Islet of Langerhans (tissue), 1 donor: Measurements from ENCODE around the gene COPA.
"Not testable (repeated sequence)": the region's sequence is repeated elsewhere in the genome, so short reads cannot be mapped to it uniquely, and the experiment has no call there.

ENCODE experiments used
- FAIRE-seq: peaks from one replicate; lab custom pipeline; 2011; peaks lifted over from hg19 to GRCh38; lab: Jason Lieb, UNC

The COPA gene

DNA sequence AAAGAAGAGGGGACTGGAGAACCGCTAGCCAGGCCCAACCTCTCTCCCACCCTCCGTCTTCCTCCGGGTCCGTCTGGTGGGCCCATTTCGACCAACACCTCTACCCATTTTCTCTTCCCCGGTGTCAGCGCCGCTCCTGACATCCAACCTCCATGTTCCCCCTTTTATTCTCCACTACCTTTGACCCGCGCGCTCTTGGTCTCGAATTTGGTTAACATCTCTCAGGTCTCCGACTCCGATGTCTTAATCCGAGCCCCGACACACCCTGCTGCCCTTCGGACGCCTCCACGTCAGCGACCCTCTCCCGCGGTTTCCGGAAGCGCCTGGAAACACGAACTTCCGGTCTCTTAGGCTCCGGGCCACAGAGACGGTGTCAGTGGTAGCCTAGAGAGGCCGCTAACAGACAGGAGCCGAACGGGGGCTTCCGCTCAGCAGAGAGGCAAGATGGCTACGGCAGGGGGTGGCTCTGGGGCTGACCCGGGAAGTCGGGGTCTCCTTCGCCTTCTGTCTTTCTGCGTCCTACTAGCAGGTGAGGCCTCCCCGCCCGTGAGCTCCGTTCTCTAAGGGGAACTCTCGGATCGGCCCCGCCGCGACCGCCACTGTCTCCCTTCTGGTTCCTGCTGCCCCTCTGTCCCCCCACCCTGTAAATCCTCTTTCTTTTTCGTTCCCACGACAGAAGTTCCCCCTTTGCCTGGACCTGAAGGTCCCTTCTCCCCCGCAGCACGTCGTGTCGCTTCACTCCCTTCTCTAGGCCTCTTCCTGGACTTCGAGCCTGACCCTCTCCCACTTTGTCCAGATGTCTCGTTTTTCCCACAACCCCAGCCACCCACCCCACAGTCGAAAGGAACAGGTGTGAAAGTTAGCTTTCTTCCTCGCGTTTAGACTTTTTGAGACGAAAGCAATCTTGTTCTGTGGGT lies at the start of gene COPA, which contains the start of gene NCSTN:
TSS of gene COPA (minus strand) at position 298 of the 917 bp plus-strand sequence. CDS start at position 218, 80 bp downstream.
TSS of gene NCSTN (plus strand) at position 431 of the 917 bp plus-strand sequence. CDS start at position 445, 14 bp downstream.
- FAIRE-seq = no peak

DNA sequence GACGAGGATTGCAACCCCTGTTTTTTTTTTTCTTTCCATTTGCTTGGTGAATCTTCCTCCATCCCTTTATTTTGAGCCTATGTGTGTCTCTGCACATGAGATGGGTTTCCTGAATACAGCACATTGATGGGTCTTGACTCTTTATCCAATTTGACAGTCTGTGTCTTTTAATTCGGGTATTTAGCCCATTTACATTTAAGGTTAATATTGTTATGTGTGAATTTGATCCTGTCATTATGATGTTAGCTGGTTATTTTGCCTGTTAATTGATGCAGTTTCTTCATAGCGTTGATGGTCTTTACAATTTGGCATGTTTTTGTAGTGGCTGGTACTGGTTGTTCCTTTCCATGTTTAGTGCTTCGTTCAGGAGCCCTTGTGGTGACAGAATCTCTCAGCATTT lies 45.4 kb upstream of the COPA start:
- not testable (repeated sequence) for FAIRE-seq

DNA sequence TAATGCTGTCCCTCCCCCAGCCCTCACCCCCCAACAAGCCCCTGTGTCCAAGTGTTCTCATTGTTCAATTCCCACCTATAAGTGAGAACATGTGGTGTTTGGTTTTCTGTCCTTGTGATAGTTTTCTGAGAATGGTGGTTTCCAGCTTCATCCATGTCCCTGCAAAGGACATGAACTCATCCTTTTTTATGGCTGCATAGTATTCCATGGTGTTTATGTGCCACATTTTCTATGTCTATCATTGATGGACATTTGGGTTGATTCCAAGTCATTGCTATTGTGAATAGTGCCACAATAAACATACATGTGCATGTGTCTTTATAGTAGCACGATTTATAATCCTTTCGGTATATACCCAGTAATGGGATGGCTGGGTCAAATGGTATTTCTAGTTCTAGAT lies 41.8 kb upstream of the COPA start:
- FAIRE-seq = not testable (repeated sequence)

DNA sequence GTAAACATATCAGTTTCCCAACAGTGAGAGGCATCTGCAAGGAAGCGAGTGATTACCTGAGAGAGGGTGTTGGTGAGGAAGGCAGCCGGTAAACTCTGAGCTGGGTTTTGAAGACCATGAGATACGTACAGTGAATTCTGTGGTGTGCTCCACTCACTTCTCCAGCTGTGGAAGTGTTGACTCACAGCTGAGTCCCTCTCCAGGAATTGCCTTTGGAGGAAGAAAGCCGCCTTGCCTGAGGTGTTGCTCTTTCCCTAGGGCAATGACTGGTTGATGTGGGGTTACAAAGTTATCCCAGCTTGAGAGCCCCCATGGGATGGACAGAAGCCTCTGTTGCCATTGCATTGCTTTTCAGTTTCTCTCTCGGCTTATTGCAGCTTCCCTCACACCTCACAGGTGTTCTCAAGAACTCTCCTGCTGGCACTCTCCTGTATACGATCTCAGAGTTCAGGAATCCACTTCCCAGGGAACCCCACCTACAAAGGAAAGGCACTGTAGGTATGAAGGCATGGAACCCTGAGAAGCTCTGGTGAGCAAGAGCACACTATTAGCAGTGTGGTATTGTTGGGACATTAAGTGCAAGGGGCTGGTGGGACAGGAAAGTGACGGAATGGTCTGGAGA lies 34.6 kb upstream of the COPA start:
- no peak for FAIRE-seq

DNA sequence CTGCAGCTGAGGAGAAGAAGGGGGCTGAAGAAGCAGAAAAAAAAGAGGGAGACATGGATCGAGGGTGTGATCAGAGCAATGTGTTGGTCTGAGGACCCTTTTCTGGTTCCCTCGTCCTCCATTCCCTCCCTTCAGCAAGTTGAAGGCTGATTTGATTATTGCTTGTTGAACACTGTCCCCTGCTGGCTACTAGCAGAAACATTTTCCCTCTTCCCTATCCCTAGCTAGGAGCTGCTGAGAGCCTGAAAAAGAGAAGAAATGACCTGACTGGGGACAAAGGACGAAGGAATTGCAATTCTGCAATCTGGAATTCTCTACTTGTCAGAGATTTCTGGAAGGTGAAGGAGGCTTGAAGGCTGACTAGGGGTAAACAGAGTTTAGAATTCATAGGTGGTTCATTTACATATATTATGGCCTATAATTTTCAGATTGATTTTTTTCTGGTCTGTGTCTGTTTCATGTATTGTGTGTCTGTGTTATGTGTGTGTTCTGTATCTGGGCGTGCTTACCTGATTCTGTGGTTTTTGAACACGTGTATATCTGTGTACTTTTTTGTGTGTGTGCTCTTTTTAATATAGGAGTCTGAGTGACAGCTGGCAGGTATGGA lies 33.6 kb upstream of the COPA start:
- FAIRE-seq = peak; percentile 90

DNA sequence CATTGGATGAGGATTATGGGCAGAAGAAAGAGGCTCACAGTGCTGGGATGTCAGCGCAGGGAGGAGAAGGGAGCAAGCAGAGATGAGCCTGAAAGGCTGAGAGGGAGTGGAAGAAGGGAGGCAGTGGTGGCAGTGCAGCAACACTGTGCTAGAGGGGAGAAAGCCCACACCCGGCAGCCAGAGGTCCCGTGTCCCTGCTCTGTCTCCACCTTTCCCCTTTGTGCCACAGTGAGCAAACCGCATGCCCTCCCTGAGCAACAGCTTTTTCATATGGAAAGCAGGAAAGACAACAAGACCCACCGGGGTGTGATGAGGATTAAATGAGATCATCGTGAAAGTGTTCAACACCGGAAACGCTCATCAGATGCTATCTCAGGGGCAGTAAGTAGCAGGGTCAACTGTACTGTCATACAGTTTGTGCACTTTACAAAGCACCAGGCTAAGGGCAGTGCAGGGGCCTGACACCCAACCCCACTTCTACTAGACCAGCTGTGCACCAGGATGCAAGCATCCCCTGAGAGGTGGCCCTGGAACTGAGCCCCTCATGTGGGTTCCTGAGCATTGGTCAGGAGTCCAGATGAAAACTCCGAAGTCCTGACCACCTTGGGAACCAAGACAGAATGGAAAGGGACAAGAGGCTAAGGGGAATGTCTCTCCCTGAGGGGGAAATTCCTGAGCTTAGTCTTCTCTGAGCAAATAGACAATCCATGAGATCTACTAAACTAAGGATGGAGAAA lies 32.9 kb upstream of the COPA start:
- no peak for FAIRE-seq

DNA sequence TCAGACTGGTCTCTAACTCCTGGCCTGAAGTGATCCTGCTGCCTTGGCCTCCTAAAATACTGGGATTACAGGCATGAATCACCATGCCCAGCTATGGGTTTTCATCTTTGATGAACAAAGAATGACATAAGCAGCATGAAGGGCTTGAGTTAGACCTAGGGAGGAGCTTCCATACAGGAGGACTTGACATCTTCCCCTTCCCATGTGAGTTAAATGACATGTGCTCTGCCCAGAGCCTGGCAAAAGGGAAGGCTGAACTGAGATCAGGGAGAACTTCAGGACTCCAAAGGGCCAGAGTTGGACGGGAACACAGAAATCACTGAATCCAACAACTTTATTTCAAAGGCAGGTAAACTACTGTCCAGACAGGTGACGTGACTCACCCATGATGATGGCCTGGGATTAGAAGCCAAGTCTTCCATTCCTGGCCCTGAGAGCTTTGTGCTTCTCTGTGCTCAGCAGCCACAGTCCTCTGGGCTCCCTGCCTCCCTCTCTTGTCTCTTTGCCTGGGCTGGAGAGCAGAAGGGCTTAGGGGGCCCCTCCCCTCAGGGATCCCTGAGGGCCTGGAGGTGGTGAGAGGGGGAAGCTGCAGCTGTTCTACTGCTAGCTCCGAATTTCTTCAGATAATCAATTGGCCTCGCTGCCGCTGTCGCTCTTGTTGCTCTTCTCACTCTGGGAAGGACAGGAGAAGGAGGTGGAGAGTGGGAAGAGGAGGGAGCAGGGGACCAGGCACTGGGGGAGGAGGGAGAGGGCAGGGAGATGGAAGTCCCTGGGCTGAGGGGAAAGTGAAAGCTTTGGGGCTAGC lies 31.5 kb upstream of the COPA start:
- no peak for FAIRE-seq

DNA sequence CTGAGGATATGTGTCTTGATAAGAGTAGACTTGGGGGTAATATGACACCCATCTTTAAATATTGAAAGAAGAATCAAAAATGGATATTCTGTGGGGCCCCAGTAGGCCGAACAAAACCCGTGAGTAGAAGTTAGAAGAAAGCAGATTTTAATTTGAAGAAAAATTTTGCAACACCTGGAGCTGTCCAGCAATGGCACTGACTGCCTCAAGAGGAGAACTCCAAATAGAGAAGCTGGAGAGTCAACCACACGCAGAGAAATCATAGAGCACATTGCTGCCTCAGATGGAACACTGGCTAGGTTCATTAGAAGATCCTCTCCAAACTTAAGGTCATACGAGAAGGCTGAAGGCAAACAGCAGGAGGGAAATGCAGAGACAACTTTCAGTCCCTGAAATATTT lies 30.6 kb upstream of the COPA start:
- FAIRE-seq = no peak

DNA sequence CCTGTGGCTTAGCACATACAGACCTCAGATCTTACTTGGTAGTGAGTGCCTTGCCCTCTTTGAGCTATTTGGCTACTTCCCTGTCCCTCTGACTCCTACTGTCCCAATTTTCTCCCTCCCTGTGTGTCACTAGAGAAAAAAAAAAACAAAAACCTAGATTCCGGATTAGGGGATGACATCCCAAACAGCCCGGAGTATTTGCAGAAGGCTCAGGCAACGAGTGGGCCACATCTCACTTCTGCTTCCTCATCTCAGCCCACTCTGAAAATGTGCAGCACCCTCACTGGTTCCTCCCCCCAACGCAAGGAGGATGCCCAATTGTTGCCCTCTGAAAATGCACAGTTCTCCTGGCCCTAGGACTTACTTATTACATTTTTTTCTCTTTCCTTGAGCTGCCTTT lies 28.7 kb upstream of the COPA start:
- no peak for FAIRE-seq

DNA sequence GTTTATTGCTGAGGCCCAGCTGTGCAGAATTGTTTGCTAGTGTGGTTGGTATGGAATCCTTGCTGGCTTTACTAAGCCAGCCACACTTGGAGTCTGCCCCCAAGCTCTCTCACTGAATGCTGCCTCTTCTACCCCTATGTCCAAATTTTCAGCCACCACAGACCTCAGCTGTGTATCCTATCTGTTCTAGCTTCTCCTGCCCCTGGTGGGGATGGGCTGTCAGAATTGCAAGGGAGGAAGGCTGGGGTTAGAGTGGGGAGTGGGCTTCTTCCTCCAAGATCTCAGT lies 28.2 kb upstream of the COPA start:
- FAIRE-seq = no peak

DNA sequence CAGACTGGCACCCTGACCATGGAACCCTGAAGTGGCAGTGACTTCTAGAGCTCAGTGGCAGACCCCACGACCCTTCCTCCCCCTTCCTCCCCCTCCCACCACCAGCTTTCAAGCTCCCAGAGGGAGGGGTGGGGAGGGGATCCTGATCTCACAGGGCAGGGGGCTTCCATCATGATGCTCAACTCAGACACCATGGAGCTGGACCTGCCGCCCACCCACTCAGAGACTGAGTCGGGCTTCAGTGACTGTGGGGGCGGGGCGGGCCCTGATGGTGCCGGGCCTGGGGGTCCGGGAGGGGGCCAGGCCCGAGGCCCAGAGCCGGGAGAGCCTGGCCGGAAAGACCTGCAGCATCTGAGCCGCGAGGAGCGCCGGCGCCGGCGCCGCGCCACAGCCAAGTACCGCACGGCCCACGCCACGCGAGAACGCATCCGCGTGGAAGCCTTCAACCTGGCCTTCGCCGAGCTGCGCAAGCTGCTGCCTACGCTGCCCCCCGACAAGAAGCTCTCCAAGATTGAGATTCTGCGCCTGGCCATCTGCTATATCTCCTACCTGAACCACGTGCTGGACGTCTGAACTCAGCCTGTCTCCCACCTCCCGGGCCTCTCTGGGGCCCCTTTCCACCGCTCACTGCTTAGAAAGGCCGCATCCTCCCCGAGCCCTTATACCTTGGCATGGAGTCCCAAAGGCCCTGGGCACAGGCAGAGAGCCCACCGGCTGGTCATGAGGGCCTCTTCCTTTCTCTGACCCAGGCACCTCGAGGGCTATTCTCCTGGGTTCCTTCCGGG lies 27.7 kb upstream of the COPA start:
- no peak for FAIRE-seq

DNA sequence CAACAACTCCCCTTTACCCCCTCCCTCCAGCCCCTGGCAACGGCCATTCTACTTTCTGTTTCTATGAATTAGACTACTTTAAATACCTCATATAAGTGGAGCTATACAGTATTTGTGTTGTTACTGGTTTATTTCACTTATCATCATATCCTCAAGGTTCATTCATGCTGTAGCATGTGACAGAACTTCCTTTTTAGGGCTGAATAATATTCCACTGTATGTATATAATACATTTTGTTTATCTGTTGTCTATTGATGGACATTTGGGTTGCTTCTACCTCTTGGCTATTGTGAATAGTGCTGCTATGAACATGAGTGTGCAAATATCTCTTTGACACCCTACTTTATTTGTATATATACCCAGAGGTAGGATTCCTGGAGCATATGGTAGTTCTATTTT lies 26.0 kb upstream of the COPA start:
- no peak for FAIRE-seq

DNA sequence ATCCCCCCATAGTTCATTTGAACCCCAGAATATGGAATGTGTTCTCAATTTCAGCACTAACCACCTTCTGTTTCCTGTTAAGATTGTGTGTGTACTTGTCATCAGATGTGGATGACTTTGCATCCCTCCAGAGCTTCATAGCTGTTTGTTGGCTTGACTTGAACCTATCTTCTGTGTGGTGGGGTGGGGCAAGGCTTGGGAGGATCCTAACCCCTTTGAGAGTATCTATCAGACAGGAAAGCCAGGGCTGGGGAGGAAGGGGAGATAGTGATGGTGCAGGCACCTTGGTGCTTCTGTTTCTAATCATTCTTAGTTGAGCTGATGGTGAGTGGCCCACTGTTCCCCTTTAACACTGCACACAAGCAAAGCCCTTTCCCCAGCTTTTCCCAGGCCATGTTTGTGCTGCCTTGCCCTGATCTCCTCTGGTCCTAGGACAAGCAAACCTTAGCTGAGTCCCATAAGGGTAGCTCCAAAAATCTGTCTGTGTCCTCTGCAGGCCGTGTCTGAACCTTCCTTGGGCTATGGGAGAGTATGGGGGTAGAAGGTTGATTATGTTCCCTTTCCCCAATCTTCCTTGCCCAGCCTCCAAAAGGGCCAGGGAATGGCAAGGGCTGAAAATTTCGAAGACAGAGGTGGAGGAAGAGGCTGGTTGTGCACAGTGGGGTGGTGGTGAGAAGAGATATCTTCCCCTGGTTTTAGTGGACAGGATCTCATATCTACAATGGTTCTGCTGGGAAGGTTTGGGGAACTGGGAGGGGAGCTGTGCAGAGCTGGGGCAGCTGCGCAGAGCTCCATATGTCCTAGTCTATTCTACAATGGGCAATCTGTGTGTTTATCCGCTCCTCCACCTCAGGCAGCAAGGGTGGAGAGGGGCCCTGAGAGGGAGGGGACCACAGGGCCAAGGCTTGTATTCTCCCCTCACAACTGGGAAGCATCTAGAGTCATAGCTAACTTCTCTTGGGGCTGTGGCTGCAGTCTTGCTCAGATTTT lies 25.2 kb upstream of the COPA start:
- no peak for FAIRE-seq

DNA sequence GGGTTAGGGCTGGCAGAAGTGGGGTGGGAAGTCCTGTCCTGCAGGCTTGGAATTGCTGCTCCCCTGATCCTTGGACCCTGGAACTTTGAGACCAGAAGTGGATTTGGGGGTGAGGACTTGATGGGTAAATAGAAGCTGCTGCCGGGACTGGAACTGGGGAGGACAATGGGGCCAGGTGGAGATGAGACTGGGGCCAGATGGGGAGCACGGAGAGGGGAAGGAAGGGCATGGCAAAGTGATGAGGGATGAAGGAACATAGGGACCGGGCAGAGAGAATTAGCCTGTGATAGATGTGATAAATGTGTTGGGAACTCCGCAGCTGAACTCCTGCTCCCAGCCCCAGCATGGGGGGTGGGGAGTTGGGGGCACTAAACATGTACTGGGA lies 24.5 kb upstream of the COPA start:
- no peak for FAIRE-seq

DNA sequence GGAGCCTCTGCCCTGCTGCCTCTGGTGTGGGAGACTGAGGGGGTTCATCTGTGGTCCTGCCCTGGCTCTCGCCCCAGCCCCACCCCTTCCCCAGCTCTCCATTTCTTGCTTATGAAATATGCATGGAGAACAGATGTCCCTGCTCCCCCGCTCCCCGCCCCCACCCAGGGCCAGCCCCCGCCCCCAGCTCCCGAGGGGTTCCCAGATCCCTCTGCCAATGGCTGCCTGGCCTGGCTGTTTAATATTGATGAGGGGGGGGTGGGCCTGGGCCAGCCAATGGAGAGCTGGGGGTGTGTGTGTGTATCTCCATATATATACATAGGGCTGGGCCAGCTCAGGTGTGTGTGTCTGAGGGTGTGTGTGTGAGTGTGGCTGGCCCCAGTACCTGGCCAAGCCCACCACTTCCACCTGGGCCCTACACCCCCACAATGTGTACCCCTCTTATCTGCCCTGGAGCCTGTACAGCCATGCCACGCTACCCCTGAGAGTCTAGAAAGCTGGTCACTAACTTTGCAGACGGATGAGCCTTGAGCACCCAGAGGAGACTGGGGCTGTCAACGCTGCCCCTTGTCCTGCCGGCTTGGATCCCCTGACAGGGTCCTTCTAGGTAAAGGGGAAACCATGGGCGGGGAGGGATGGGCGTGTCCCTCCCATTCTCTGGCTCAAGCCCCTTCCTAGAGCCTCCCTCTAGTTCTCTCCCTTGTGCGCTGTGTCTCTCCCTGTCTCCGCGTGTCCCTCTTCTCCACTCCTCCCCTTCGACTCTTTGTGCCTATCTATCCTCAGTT lies 23.9 kb upstream of the COPA start, which contains the start of gene NHLH1:
TSS of gene NHLH1 (plus strand) at position 341 of the 785 bp plus-strand sequence. CDS start 3,661 bp downstream, outside the sequence.
- FAIRE-seq = no peak

DNA sequence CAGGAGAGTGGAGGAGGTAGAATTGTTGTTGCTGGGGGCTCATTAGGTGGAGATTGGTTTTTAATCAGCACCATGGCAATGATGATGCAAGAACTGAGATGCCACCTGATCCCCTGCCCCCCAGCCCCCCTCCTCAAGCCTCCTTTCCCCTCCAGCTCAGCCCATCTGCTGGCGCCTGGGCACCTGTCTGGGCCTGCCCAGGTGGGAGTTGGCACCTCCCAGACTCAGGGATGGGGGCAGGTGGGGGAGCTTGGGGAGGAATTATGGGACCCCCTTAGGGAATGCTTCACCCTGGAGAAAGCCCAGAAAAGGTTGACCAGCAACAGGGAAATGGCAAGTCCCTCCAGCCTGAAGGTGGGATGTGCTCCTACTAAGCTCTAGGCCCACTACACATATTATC lies 22.3 kb upstream of the COPA start:
- no peak for FAIRE-seq

DNA sequence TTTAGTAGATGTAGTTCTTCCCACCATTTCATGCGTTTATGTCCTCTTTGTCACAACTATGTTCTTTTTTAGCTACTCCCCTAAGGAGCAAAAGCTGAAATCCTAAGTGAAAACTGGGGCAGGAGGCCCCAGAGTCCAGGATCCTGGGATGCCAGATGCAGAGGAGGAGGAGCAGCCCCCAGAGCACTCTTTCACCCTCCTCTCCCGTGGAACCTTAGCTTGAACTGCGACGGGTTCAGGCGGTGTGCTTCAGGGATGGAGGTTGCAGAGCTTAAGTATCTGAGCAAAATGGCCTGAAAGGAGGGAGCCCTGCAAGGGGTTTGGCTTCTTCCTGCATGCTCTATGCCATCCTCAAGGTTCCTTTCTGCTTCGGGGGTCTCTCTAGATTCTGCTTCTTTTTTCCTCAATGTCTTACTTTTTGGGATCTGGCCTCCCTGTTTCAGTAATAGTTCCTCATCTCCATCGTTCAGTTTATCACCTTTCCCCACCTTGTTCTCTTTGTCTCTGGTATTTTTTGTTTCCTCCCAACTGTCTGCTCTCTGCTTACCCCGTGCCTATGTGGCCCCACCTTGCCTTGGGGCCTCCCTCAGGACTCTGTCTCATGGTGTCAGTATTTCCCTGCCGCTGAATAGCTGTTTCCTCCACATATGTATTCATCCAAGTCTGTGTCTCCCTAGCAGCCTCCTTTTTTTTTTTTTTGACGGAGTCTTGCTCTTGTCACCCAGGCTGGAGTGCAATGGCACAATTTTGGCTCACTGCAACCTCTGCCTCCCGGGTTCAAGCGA lies 21.1 kb upstream of the COPA start:
- FAIRE-seq = no peak

DNA sequence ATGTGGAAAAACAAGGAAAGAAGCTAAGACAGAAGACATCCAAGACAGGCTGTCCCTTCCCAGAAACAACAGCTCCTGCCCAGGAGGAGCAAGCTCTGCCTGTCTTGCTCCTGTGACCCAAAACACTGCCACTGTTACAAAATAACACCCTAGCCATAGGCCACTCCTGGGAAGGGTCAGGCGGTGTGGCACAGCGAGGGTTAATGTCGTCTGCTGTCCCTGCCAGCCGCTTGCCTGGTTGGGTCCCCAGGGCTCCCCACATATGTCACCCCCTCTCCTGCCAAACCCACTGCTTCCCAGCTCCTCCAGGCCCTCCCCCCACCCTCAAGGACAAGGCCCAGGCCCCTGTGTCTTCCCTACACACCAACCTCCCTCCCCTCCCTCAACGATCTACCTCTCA lies 20.0 kb upstream of the COPA start:
- no peak for FAIRE-seq
